H1 (cell line): Measurements from ENCODE around the gene CORIN. TPM values are rescaled to one million over a fixed set of nuclear protein-coding genes. Genes with fewer than 3 reads are reported as not detected.

Experiments used
- CTCF ChIA-PET: fragments of 300-600 bp; sonication (Branson Sonifier 250); formaldehyde crosslinking; loops from one replicate; lab custom pipeline; 2021; ENCODE audit not compliant: partially characterized antibody; lab: Charles Lee
- POLR2A ChIA-PET: fragments of 300-600 bp; sonication (Branson Sonifier 250); formaldehyde crosslinking; loops from one replicate; lab custom pipeline; 2021; ENCODE audit warnings: inconsistent platforms; ENCODE audit not compliant: partially characterized antibody; lab: Charles Lee
- DNase-seq, 2 experiments: peaks; one replicate each; pipeline versions ENCODE4 v3.0.0 to v3.0.0-alpha.2; 2010 to 2022; ENCODE audit warnings: low spot score in 2 of 2, low read depth in 1 of 2, mixed read lengths in 1 of 2
- FAIRE-seq: peaks from 2 replicates; lab custom pipeline; 2011; peaks lifted over from hg19 to GRCh38; lab: Jason Lieb, UNC
- H2AFZ ChIP-seq: 2 replicates; pipeline ENCODE4 v1.8.1; 2012; ENCODE audit warnings: low read length, inconsistent platforms
- H2AK5ac ChIP-seq: 2 replicates; pipeline ENCODE4 v1.6.1; 2013; ENCODE audit warnings: low read depth, low read length
- H2BK120ac ChIP-seq: replicated peaks from 2 replicates; pipeline ENCODE3; 2013; ENCODE audit warnings: low read depth, low read length, inconsistent platforms
- H2BK12ac ChIP-seq: 2 replicates; pipeline ENCODE4 v1.6.1; 2013; ENCODE audit warnings: low read depth, low read length
- H2BK15ac ChIP-seq: 2 replicates; pipeline ENCODE4 v1.6.1; 2013; ENCODE audit warnings: low read length
- H2BK20ac ChIP-seq: 2 replicates; pipeline ENCODE4 v1.6.1; 2013; ENCODE audit warnings: low read length
- H2BK5ac ChIP-seq: 2 replicates; pipeline ENCODE4 v1.6.1; 2013; ENCODE audit warnings: low read depth, low read length
- H3K14ac ChIP-seq: 2 replicates; pipeline ENCODE4 v1.6.1; 2013; ENCODE audit warnings: inconsistent platforms; ENCODE audit not compliant: insufficient read length
- H3K18ac ChIP-seq: 2 replicates; pipeline ENCODE4 v1.6.1; 2013; ENCODE audit warnings: low read length; ENCODE audit errors: extremely low read depth
- H3K23ac ChIP-seq: 2 replicates; pipeline ENCODE4 v1.6.1; 2013; ENCODE audit warnings: inconsistent platforms; ENCODE audit not compliant: insufficient read length
- H3K23me2 ChIP-seq: 2 replicates; pipeline ENCODE4 v1.6.1; 2013; ENCODE audit warnings: low read depth, low read length
- H3K27ac ChIP-seq: 2 replicates; pipeline ENCODE4 v1.6.1; 2011; ENCODE audit warnings: low read depth, low read length, inconsistent platforms
- H3K27me3 ChIP-seq, 4 experiments: replicated peaks in 1 of 4; 1 replicate in 1 of 4; 2 replicates in 3 of 4; pipeline versions ENCODE4 v1.6.1 to v1.8.1; 2011 to 2013; ENCODE audit warnings: low read length in 3 of 4, mild to moderate bottlenecking in 3 of 4, inconsistent platforms in 2 of 4, mixed read lengths in 2 of 4, moderate library complexity in 1 of 4; ENCODE audit not compliant: control insufficient read depth in 3 of 4, insufficient read depth in 3 of 4; ENCODE audit errors: extremely low read depth in 1 of 4
- H3K36me3 ChIP-seq, 4 experiments: 2 replicates each; pipeline versions ENCODE4 v1.6.1 to v1.8.1; 2011 to 2013; ENCODE audit warnings: mild to moderate bottlenecking in 4 of 4, low read length in 3 of 4, moderate library complexity in 2 of 4, control low read depth in 1 of 4, inconsistent platforms in 1 of 4; ENCODE audit not compliant: insufficient read depth in 4 of 4, control insufficient read depth in 2 of 4
- H3K4ac ChIP-seq: replicated peaks from 2 replicates; pipeline ENCODE3; 2013; ENCODE audit warnings: low read length, low read depth, mixed read lengths, inconsistent platforms; ENCODE audit not compliant: insufficient read length
- H3K4me1 ChIP-seq, 4 experiments: replicated peaks in 1 of 4; 1 replicate in 1 of 4; 2 replicates in 3 of 4; pipeline versions ENCODE4 v1.6.1 to v1.8.1; 2011 to 2013; ENCODE audit warnings: low read length in 3 of 4, inconsistent platforms in 2 of 4, mixed read lengths in 1 of 4; ENCODE audit not compliant: insufficient read depth in 4 of 4, control insufficient read depth in 3 of 4
- H3K4me2 ChIP-seq, 2 experiments: 2 replicates each; pipeline versions ENCODE4 v1.6.1 to v1.8.1; 2011 to 2013; ENCODE audit warnings: low read depth in 2 of 2, low read length in 2 of 2, control low read depth in 1 of 2, inconsistent platforms in 1 of 2, mild to moderate bottlenecking in 1 of 2; ENCODE audit not compliant: insufficient read depth in 1 of 2
- H3K4me3 ChIP-seq, 4 experiments: fragments of 200-600, 300-600 bp in 1 of 4; sonication (generic), shearing (Covaris generic), sonication (Bioruptor Twin) in 1 of 4; 2 replicates each; pipeline versions ENCODE4 v1.5.1 to v1.8.1; 2011 to 2016; ENCODE audit warnings: low read length in 4 of 4, low read depth in 3 of 4, control low read depth in 2 of 4, inconsistent platforms in 2 of 4, mild to moderate bottlenecking in 2 of 4, mixed read lengths in 1 of 4, moderate library complexity in 1 of 4; ENCODE audit not compliant: insufficient read depth in 2 of 4; ENCODE audit errors: extremely low read depth in 1 of 4
- H3K56ac ChIP-seq: replicated peaks from 2 replicates; pipeline ENCODE3; 2013; ENCODE audit warnings: low read depth, mild to moderate bottlenecking, mixed read lengths, low read length, inconsistent platforms; ENCODE audit not compliant: insufficient read length
- H3K79me1 ChIP-seq: 2 replicates; pipeline ENCODE4 v1.6.1; 2013; ENCODE audit warnings: low read depth, low read length, control low read depth
- H3K79me2 ChIP-seq, 2 experiments: 2 replicates each; pipeline versions ENCODE4 v1.6.1 to v1.8.1; 2012 to 2013; ENCODE audit warnings: low read length in 2 of 2, mild to moderate bottlenecking in 2 of 2, inconsistent platforms in 1 of 2; ENCODE audit not compliant: insufficient read depth in 2 of 2, control insufficient read depth in 1 of 2
- H3K9ac ChIP-seq, 4 experiments: replicated peaks in 1 of 4; 1 replicate in 1 of 4; 2 replicates in 3 of 4; pipeline versions ENCODE4 v1.6.1 to v1.8.1; 2011 to 2013; ENCODE audit warnings: low read depth in 3 of 4, low read length in 3 of 4, control low read depth in 2 of 4, mild to moderate bottlenecking in 2 of 4, moderate library complexity in 2 of 4, inconsistent platforms in 1 of 4; ENCODE audit errors: extremely low read depth in 1 of 4
- H3K9me3 ChIP-seq, 2 experiments: 2 replicates each; pipeline versions ENCODE4 v1.6.1 to v1.8.1; 2012 to 2013; ENCODE audit warnings: mild to moderate bottlenecking in 2 of 2, moderate library complexity in 2 of 2, control low read depth in 1 of 2, inconsistent platforms in 1 of 2, low read depth in 1 of 2, low read length in 1 of 2, mixed read lengths in 1 of 2; ENCODE audit not compliant: insufficient read depth in 2 of 2
- H4K20me1 ChIP-seq, 2 experiments: replicated peaks in 1 of 2; 2 replicates each; pipeline versions ENCODE3 to v1.8.1; 2011 to 2013; ENCODE audit warnings: inconsistent platforms in 2 of 2, low read length in 2 of 2, mild to moderate bottlenecking in 1 of 2; ENCODE audit not compliant: insufficient read depth in 2 of 2, control insufficient read depth in 1 of 2
- H4K5ac ChIP-seq: 2 replicates; pipeline ENCODE4 v1.6.1; 2013; ENCODE audit warnings: low read length, low read depth, mixed read lengths, inconsistent platforms; ENCODE audit not compliant: insufficient read length
- H4K8ac ChIP-seq: 2 replicates; pipeline ENCODE4 v1.8.0; 2013; ENCODE audit warnings: mild to moderate bottlenecking, moderate library complexity, low read length, inconsistent platforms; ENCODE audit not compliant: insufficient read depth; ENCODE audit errors: extremely low read depth
- H4K91ac ChIP-seq: replicated peaks from 2 replicates; pipeline ENCODE3; 2013; ENCODE audit warnings: low read length, mixed read lengths, inconsistent platforms; ENCODE audit not compliant: insufficient read length
- ASH2L ChIP-seq: fragments of 200-600, 300-600 bp; sonication (generic); IDR thresholded peaks from one replicate; pipeline ENCODE4 v1.7.1; 2017; ENCODE audit warnings: low read length
- BRCA1 ChIP-seq: IDR thresholded peaks from 2 replicates; pipeline ENCODE4 v1.6.1; 2012; ENCODE audit warnings: low read depth, low read length, improper control_type of control experiment
- CBX8 ChIP-seq: fragments of 300-800, 300-1000 bp; sonication (generic); IDR thresholded peaks from 2 replicates; pipeline ENCODE4 v1.7.1; 2016; ENCODE audit warnings: low read depth, low read length, borderline replicate concordance
- CHD1 ChIP-seq: IDR thresholded peaks from 2 replicates; pipeline ENCODE4 v1.6.1; 2012; ENCODE audit warnings: low read depth, low read length, improper control_type of control experiment
- EZH2 ChIP-seq: fragments of 200-600 bp; sonication (generic); IDR thresholded peaks from 2 replicates; pipeline ENCODE4 v1.7.1; 2012; ENCODE audit warnings: low read depth, mild to moderate bottlenecking, moderate library complexity, low read length, inconsistent platforms; ENCODE audit not compliant: severe bottlenecking
- HDAC2 ChIP-seq, 2 experiments: fragments of 300-600 bp in 1 of 2; sonication (generic) in 1 of 2; IDR thresholded peaks; 2 replicates each; pipeline ENCODE4 v1.6.1; 2011 to 2012; ENCODE audit warnings: low read depth in 2 of 2, low read length in 2 of 2, mild to moderate bottlenecking in 2 of 2, moderate library complexity in 2 of 2, borderline replicate concordance in 1 of 2, inconsistent platforms in 1 of 2
- JUN ChIP-seq: IDR thresholded peaks from 2 replicates; pipeline ENCODE4 v1.6.1; 2011; ENCODE audit warnings: low read depth, mild to moderate bottlenecking, improper control_type of control experiment, low read length
- JUND ChIP-seq: IDR thresholded peaks from 2 replicates; pipeline ENCODE4 v1.6.1; 2011; ENCODE audit warnings: mild to moderate bottlenecking, improper control_type of control experiment, low read length
- MAX ChIP-seq: IDR thresholded peaks from 2 replicates; pipeline ENCODE4 v1.6.1; 2012; ENCODE audit warnings: inconsistent platforms
- PHF8 ChIP-seq: fragments of 200-600 bp; sonication (generic); conservative IDR thresholded peaks from 2 replicates; pipeline ENCODE4 v1.7.1; 2012; ENCODE audit warnings: low read depth, mild to moderate bottlenecking, inconsistent platforms, low read length, moderate library complexity
- POLR2A ChIP-seq, 2 experiments: IDR thresholded peaks; 1 replicate in 1 of 2; 2 replicates in 1 of 2; pipeline ENCODE4 v1.6.1; 2011; ENCODE audit warnings: low read depth in 2 of 2, low read length in 2 of 2, mild to moderate bottlenecking in 2 of 2; ENCODE audit errors: control extremely low read depth in 1 of 2
- RAD21 ChIP-seq, 2 experiments: IDR thresholded peaks in 1 of 2; conservative IDR thresholded peaks in 1 of 2; 2 replicates each; pipeline ENCODE4 v1.6.1; 2011; ENCODE audit warnings: low read depth in 2 of 2, low read length in 2 of 2, improper control_type of control experiment in 1 of 2, inconsistent platforms in 1 of 2, mild to moderate bottlenecking in 1 of 2, moderate library complexity in 1 of 2
- SP4 ChIP-seq: IDR thresholded peaks from 2 replicates; pipeline ENCODE4 v1.6.1; 2012; ENCODE audit warnings: low read length, inconsistent platforms
- ZNF274 ChIP-seq: IDR thresholded peaks from 2 replicates; pipeline ENCODE4 v1.7.0; 2012; ENCODE audit warnings: low read length, borderline replicate concordance; ENCODE audit errors: extremely low read depth
- polyA plus RNA-seq, 7 experiments: library from polyadenylated mRNA; depleted of rRNA in 3 of 7; stranded (reverse) in 5 of 7; unstranded in 2 of 7; fragments of >200 nt in 5 of 7; fragments of 200-250 nt in 2 of 7; gene quantifications; 1 replicate in 5 of 7; 2 replicates in 1 of 7; 4 replicates in 1 of 7; pipeline versions ENCODE4 v1.2.1 to v1.2.3, GENCODE V29; 2011 to 2013; ENCODE audit warnings: missing spikeins in 2 of 7, mixed read lengths in 2 of 7
- total RNA-seq: library from RNA; stranded (reverse); fragmentation: NEBNext Ultra II Directional; extraction: Animal tissue kit (Norgen Biotek cat#: 25700); gene quantifications from 2 replicates; pipeline ENCODE4 v1.2.1, GENCODE V29; 2021
- TF ChIP-seq, protein P1 (sequence below): IDR thresholded peaks from 2 replicates; pipeline ENCODE4 v1.6.1; 2011; ENCODE audit warnings: low read depth, mild to moderate bottlenecking, low read length; ENCODE audit not compliant: insufficient read depth

CORIN gene
- total and polyA plus RNA-seq, 2 of the 8 experiments (the other 6 are each of a cell fraction or from before 2014, with no cell fraction given) = 0.09 to 0.32 TPM

- Histone ChIP-seq H3K14ac (no peak overlapping the region), H3K9ac (no peak overlapping the region), H2BK120ac (no peak overlapping the region), H3K27ac (no peak overlapping the region), H3K4me1 (no peaks in the 10 kb centered on the region), H3K79me1 (no peaks in the 10 kb centered on the region), H4K91ac (no peak overlapping the region), H3K27me3 (peaks cover 0 to 1% (median 0%) of the 10 kb centered on the region in 4 experiments; a peak in 1 of 7 replicates), H2AFZ (no peak overlapping the region), H4K20me1 (no peaks in the 10 kb centered on the region), H3K4ac (no peak overlapping the region), H2AK5ac (no peak overlapping the region), H2BK20ac (no peak overlapping the region), H3K9me3 (no peaks in the 10 kb centered on the region), H2BK12ac (no peak overlapping the region), H3K4me3 (no peak overlapping the region), H2BK15ac (no peak overlapping the region), H3K56ac (no peak overlapping the region), H4K5ac (no peak overlapping the region), H4K8ac (no peak overlapping the region), H3K4me2 (no peak overlapping the region), H3K36me3 (no peaks in the 10 kb centered on the region), H2BK5ac (no peak overlapping the region), H3K23ac (no peak overlapping the region), H3K79me2 (no peaks in the 10 kb centered on the region), H3K18ac (no peak overlapping the region), H3K23me2 (no peaks in the 10 kb centered on the region)
- POLR2A ChIA-PET = no interaction called here
- no peak for DNase-seq
- FAIRE-seq = no peak
- CTCF ChIA-PET = interaction anchor here (0.6 to 2.0 kb wide), 5 partner anchors 19 to 117 kb away, joined by 3 to 8 read pairs (median 3); no protein-coding TSS in a partner anchor
- TF ChIP-seq EZH2 = no peak
- TF ChIP-seq MAX = no peak
- no peak for TF ChIP-seq CHD1
- TF ChIP-seq HDAC2 (IDR thresholded peaks at IDR 0.05; ENCODE audit: borderline replicate concordance in 1 of 2, low read depth in 2 of 2, low read length in 2 of 2) = no peak
- TF ChIP-seq ASH2L = no peak
- TF ChIP-seq, protein P1, sequence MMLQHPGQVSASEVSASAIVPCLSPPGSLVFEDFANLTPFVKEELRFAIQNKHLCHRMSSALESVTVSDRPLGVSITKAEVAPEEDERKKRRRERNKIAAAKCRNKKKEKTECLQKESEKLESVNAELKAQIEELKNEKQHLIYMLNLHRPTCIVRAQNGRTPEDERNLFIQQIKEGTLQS = no peak
- no peak for TF ChIP-seq PHF8
- no peak for TF ChIP-seq SP4
- TF ChIP-seq POLR2A (IDR thresholded peaks at IDR 0.05; ENCODE audit: control extremely low read depth in 1 of 2, low read depth in 2 of 2, low read length in 2 of 2) = no peak
- TF ChIP-seq BRCA1 = no peak
- no peak for TF ChIP-seq RAD21 (IDR thresholded peaks at IDR 0.05 in 1 of 2, conservative IDR thresholded peaks at IDR 0.05 in 1 of 2; ENCODE audit: low read depth in 2 of 2, low read length in 2 of 2)
- TF ChIP-seq JUND = no peak
- TF ChIP-seq ZNF274 = no peak
- TF ChIP-seq JUN = no peak
- TF ChIP-seq CBX8 = no peak
Measured at GRCh38 chr4:47817275-47817674, 20.6 kb downstream of the CORIN start.
